HPDE6-E6E7 (cell line): Measurements from ENCODE around the gene MARCHF3.
"Not testable (repeated sequence)": the region's sequence is repeated elsewhere in the genome, so short reads cannot be mapped to it uniquely, and the experiment has no call there.

Source experiments
- DNase-seq: peaks from one replicate; pipeline ENCODE4 v3.0.0; 2011; ENCODE audit warnings: missing footprints; ENCODE audit errors: extremely low spot score

MARCHF3 gene

DNA sequence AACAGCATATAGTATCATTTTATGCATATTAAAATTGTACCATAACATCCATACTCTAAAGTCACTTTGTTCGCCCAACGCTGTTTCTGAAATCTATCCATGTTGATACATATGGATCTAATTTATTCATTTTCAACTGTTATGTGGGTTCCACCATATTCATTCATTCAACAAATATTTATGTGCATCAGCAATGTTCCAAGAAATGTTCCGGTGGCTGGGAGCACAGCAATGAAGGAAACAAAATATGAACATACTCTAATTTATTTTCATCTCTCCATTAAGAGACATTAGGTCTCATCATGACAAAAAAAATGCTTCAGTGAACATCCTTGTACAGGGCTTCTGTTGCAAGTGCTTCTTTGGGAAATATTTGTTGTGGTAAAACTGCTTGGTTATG lies 75.4 kb downstream of the MARCHF3 start:
- no peak for DNase-seq

- DNase-seq: no peak
These were observed 76.7 kb downstream of the MARCHF3 start for GRCh38 chr5:126953640-126954039.

DNA sequence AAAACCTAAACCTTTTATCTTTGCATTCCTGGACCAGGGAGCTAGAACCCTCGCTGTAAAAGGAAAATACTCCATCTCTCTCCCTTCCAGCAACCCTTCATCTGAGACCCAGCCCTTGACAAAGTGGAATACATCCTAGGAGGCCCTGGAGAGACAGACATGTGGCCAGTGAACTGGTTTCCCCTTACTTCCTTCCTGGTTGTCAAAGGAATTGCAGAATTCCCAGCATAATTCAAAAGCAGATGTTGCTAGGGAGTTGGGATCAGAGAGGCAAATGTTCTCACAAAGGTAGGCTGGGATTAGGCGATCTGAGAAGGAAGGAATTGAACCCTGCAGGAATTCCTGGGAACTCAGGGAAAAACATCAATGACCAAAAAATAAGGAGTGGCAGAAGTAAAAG lies 80.9 kb downstream of the MARCHF3 start:
- DNase-seq: no peak

DNA sequence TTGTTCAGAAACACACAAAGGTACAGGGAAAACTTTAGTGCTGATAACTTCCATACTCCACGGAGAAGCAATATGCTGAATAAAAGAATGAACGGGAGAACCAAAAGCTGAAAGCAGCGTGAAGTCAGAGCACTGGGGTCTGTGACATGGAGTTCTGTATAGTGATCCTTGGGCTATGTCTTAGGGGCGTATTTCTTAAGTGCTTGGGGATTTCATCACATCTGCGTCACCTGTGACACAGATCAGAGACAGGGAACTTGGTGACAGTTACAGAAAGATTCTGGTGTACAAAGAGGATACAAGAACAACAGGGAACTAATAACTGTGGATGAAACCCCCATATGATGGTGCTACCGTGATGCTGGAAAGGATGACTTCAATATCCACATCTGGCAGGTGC lies 81.9 kb downstream of the MARCHF3 start:
- DNase-seq: no peak

GRCh38 chr5:126948011-126948355 lies 82.4 kb downstream of the MARCHF3 start:
- DNase-seq: no peak

DNA sequence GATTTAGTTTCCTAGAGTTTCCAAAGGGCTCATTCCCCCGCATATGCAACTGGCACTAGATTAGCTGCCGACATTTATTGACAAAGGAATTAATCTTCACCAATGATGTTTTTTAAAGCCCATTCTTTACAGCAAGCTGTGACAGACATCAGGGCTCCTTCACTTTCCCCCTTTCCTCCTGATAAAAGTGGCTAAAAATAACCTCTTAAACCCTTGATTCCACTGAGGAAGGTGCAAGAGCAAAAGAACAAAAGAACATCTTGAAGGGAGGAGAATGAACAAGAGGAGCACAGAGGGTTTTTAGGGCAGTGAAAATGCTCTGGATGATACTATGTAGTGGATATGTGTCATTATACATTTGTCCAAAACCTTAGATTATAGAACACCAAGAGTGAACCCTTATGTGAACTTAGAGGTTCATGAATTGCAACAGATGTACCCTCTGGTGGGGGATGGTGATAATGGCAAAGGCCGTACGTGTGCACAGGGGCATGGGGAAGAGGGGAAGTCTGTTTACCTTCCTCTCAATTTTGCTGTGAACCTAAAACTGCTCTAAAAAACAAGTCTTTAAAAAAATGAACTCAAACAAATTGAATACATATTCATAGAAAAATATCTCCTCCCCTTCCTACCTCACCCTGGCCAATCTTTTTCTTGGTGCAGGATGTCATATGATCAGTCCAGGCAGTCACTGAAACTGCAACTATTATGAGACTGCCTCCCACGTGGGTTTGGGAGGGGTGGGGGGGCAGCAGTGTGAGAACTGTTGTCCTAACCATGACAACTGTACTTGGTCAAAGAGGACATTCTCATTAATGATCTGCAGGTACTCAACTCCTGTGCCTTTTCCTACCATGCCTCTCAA lies 83.0 kb downstream of the MARCHF3 start:
- DNase-seq: no peak

DNA sequence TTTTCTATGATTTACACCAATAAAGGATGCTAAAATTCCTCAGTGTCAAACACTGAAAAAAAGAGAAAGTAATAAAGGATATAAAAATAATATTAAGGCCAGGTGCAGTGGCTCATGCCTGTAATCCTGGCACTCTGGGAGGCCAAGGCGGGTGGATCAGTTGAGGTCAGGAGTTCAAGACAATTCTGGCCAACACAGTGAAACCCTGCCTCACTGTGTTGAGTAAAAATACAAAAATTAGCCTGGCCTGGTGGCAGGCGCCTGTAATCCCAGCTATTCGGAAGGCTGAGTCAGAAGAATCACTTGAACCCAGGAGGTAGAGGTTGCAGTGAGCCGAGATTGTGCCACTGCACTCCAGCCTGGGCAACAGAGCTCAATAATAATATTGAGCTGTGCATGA lies 87.5 kb downstream of the MARCHF3 start:
- not testable (repeated sequence) for DNase-seq

DNA sequence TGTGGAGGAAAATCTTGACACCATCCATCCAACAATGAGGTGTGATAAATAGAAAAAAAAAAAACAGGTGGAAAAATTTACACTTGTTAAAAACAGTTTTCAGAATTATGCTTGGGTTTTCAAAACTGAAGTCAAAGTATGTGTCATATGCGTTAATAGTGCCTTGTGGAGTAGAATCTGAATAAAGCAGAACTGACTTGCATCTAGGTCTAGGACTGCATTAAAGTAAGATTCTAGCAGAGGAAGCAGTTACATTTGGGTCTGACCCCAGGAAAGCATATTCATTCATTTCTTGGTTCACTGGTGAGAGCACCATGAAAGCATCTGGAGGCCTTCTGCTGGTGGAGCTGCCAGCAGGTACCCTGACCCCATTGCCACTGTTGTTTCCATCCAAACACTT lies 89.0 kb downstream of the MARCHF3 start:
- no peak for DNase-seq

GRCh38 chr5:126939887-126940286 lies 90.5 kb downstream of the MARCHF3 start:
- no peak for DNase-seq

DNA sequence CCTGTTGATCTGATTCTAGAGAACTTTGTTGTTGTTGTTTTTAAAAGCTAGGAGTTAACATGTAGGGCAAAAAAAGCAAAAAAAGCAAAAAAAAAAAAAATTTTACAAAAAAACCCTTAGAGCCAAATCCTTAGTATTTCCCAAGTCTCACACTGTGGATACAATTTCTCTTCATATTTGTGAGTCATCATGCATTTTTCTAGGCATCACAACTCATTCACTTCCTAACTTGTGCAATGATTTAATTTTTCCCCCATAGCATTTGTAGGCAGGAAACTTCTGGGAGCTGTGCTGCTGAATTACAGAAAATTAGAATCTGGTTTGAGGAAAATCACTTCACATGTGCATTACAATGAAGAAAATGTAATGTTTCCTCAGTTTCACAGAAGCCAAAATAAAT lies 91.9 kb downstream of the MARCHF3 start:
- DNase-seq: no peak

DNA sequence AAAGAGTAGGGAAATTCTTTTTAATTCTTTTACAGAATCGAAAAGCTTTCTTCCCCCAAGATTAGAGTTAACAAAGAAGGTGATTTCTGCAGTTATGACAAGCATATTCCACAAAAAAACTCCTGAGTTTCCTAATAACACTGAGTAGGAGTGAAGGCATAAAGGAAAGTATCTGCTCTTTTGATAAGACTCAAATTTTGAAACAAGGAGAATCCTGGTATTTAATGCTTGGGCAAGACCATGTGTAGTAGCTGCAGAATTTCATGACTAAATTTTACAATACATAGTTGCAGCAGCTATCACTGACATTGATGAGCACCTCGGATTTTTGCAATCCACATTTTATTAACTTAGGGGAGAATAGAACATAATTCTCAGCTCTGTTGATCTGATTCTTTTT lies 92.6 kb downstream of the MARCHF3 start:
- no peak for DNase-seq

DNA sequence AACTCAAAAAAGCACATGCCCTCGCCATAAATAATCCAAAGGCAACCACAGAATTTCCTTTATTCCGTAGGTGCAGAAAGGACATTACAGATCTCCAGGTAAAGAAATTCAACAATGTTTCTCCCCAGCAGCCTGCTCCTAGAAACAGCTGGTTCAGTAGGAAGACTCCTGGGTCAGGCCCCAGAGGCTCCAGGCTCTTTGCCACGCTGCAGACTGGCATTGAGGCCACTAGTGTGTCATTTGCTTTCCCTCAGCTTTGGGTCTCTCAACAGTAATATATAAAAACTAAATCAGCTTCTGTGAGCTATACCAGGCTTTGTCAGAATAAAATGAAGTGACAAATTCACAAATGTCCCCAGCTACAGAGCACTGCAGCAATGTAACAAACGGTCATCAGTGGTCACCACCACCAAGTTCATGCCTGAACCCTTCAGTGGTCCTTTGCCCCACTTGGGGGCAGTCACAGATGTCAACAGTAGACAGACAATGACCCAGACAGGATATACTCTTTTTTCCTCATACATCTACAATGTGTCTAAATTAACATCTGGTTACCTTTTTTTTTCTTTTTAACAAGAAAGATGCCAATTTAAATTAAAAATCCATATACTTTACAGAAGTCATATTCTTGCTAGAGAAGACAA lies 93.5 kb downstream of the MARCHF3 start:
- DNase-seq: no peak

DNA sequence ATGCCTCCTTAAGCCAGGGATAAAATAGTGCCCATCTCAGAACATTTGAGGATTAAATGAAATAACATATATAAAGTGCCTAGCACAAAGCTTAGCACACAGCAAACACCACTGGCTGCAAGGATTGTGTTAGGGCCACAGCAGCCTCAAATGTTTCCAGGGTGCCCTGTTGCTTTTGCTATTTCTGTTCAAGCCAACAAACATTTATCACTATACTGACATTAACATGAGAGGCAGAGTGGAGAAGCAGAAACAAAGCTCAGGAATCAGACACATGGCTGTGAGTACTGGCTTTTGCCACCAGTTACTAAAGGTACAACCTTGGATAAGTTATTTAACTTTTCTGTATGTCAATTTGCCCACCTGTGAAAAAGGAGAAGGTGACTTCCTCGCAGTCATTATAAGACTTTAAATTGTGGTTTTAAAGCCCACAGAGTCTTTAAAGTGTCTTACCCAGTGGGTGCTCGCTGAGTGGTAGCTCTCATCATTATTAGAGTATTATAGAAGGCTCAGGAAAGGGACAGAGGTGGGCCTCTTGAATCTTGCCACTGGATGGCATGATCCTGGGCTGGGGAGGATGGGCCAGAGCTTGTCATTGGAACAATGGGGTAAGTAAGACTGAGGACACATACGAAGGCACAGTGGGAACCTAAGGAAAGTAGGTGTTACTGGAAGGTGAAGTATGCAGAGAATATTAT lies 98.2 kb downstream of the MARCHF3 start:
- no peak for DNase-seq

- DNase-seq: no peak
These were observed 102.3 kb downstream of the MARCHF3 start for GRCh38 chr5:126928041-126928440.

DNA sequence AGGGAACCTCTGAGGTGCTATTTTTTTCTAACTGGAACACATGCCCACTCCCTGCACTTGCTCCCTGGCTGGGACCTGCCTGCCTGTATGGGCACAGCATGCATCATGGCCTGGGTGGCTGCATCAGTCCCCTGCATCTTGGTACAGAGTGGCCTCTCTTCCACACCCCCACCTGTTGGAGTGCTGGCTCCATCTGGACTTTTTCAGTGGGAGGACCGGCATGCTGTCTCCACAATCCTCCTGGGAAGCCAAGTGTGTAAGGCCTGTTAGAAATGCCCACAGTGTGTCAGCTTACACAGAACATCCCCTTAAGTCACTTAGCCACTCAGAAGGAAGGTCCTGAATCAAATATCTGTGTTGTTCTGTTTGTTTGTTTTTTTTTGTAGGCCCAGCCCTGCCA lies 102.9 kb downstream of the MARCHF3 start:
- no peak for DNase-seq

GRCh38 chr5:126926187-126926586 lies 104.2 kb downstream of the MARCHF3 start:
- no peak for DNase-seq

DNA sequence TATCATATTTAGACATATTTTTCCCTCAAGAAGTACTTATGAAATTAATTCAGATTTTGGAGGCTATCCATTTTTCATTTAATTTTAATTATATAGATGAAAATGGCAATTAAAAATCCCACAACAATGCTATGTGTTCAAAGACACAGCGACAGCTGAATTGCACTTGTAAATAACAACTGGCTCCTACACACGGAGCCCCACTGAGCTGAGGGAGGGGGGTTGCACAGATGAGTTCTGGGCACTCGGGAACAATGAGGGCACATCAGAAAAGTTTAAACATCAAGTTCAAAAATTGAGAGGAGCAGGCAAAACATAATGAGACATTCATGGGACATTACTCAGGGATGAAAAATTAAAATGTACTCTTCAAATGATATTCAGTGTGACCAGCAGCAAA lies 104.9 kb downstream of the MARCHF3 start:
- no peak for DNase-seq

DNA sequence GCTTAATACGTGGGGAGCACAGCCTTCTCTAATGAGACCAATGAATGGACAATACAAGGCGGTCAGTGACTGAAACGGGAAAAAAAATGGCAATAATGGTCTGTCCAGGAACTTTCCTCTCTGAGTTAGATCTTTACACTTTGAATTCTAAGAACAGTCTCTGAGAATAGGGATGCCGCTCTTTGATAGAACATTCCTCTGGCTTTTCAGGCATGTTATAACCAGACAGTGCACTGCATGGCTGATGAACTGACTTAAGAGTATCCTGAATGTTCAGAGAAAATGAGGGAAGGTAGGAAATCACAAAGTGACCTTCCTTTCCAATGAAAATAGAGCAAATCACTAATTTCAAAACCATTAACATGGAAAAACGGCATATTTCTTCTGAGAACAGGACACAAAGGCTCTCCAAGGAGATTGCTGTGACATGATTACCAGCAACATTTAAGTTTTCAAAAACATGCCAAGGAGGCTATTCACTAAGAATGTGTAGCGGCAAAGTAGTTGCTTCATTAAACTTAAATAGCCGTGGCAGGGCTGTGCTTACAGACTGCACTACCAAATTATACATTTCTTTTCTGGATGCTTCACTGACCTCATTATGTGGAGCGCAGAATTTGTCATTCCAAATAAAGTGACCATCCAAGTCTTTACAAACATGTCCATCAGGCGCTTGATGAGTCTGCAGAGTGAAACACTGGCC lies 105.9 kb downstream of the MARCHF3 start:
- DNase-seq: no peak

DNA sequence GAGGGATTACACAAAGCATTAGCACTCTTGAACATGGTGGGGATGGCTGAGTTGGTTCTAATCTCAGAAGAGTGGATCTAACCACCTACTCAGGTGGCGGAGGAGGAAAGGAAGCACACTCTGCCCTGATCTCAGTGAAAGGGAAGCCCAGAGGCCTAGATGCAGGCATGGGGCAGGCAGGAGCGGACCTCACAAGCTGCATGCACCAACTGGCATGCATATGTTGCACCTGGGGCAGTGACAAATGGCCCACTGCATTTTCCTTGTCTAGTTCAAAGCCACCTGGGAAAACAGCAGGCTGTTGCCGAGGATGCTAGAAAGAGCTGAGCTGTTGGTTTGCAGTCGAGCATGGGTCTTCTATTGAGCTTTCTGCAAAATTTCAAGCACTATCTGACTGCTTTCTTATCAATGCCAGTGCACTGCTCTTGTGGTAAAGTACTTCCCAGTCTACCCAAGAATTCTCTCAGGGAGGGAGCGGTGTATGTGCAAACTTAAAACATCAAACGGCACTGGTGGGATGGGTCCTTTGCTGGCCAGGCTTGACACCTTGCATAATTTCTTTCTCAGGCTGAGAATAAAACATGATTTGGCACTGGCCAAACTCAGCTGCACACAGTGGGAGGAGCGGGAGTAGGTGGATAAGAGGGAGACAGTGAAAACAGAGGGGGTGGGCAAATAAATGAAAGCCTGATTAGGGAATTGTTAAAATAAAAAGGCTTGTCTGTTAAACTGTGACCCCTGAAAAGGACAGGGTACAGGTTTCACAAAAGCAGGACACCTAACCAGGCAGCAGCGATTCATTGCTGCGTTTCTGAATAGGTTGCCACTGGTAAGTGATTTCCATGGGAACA lies 108.9 kb downstream of the MARCHF3 start:
- DNase-seq: no peak

DNA sequence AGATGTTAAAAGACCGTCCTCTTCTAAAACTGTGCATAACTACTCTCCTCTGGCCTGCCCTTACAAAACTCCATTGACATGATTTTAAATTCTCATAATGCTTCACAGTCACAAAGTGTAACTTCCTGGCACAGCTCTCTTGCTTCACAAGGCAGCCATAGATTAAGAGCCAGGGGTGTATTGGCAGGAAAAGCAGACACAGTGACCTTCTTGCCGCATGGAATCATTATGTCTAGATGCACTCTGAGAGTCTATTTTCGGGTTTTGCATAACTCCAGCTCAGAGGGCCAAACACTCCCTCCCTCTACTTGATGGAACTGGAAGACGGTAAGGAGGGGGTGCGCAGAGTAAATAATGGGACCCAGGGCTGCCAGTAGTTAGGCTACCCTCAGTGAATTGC lies 110.1 kb downstream of the MARCHF3 start:
- no peak for DNase-seq

DNA sequence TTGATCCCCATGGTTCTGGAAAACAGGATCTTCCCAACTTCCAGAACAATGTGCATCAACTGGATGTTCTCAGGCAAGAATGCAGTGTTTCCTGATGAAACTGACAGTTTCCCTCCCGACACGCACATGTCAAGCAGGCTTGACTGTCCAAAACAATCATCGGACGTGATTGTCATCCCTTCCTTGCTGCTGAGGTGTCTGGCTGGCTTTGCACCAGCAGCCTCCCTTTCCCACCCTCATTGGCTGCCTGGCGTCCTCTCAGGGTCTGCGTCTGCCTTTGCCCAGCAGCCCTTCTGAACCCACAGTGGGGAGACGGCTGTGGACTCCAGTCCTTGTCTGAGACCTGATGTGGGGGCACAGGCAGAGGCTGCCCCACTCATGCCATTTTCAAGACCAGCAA lies 110.8 kb downstream of the MARCHF3 start:
- DNase-seq: no peak

DNA sequence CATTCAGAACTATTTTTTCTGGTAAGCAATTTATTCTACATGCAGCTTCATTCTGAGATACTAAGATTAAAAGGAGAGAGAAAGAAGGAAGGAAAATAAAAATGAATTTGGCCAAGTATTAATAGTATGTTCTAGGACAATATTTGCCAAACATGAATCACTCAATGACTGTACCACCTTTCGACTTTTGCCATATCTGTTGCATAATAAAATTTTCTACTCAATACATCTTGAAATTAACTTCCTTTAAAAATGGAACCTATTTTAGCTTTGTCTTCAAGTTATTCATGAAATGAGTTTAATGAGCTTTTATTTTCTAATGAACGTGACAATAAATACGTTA lies 111.8 kb downstream of the MARCHF3 start:
- DNase-seq: no peak
